Measurements from ENCODE around the gene NRG2.

GRCh38 chr5:140014751-140015150, 28.3 kb downstream of the NRG2 start:
- TF ChIP-seq CTCF (IDR thresholded peaks at IDR 0.05), result no peak
- TF ChIP-seq POLR2A (IDR thresholded peaks at IDR 0.05), result no peak

Measured in thyroid gland (tissue), 4 donors.